HEK293T (cell line): Measurements from ENCODE around the gene SCNN1B.

Experiments used
- CTCF ChIA-PET: fragments of 350-600 bp; formaldehyde crosslinking; extraction: SDS; loops from one replicate; lab custom pipeline; 2021; ENCODE audit warnings: antibody characterized with exemption, inconsistent platforms; lab: Yijun Ruan, JAX
- POLR2A ChIA-PET: fragments of 350-600 bp; formaldehyde crosslinking; extraction: SDS; loops from one replicate; lab custom pipeline; 2020; ENCODE audit warnings: antibody characterized with exemption, inconsistent platforms; lab: Yijun Ruan, JAX
- DNase-seq: peaks from one replicate; pipeline ENCODE4 v3.0.0; 2012; ENCODE audit warnings: mixed read lengths; ENCODE audit errors: extremely low spot score
- ARNT ChIP-seq: fragments of 450-650 bp; IDR thresholded peaks from 2 replicates; pipeline ENCODE4 v1.6.1; 2017; ENCODE audit warnings: mild to moderate bottlenecking
- BHLHE40 ChIP-seq: fragments of 450-650 bp; IDR thresholded peaks from 2 replicates; pipeline ENCODE4 v1.6.1; 2016; ENCODE audit warnings: mild to moderate bottlenecking, moderate library complexity, borderline replicate concordance
- CTBP1 ChIP-seq: fragments of 450-650 bp; IDR thresholded peaks from 2 replicates; pipeline ENCODE4 v1.6.1; 2016; ENCODE audit warnings: borderline replicate concordance
- ELF4 ChIP-seq: fragments of 450-650 bp; IDR thresholded peaks from 2 replicates; pipeline ENCODE4 v1.6.1; 2017; ENCODE audit warnings: antibody characterized with exemption
- FOXA1 ChIP-seq: fragments of 450-650 bp; IDR thresholded peaks from 2 replicates; pipeline ENCODE4 v1.6.1; 2016; ENCODE audit warnings: mild to moderate bottlenecking
- FOXK2 ChIP-seq: fragments of 450-650 bp; IDR thresholded peaks from 2 replicates; pipeline ENCODE4 v1.6.1; 2016; ENCODE audit warnings: mild to moderate bottlenecking
- FOXM1 ChIP-seq: fragments of 450-650 bp; IDR thresholded peaks from 2 replicates; pipeline ENCODE4 v1.6.1; 2017; ENCODE audit warnings: mild to moderate bottlenecking, borderline replicate concordance
- HDGF ChIP-seq: fragments of 450-650 bp; IDR thresholded peaks from 2 replicates; pipeline ENCODE4 v1.6.1; 2017; ENCODE audit warnings: antibody characterized with exemption, borderline replicate concordance
- L3MBTL2 ChIP-seq: fragments of 450-650 bp; conservative IDR thresholded peaks from 2 replicates; pipeline ENCODE4 v1.6.1; 2016; ENCODE audit warnings: mild to moderate bottlenecking
- LEF1 ChIP-seq: fragments of 450-650 bp; IDR thresholded peaks from 2 replicates; pipeline ENCODE4 v1.6.1; 2017; ENCODE audit warnings: mild to moderate bottlenecking, borderline replicate concordance
- NFRKB ChIP-seq: fragments of 450-650 bp; IDR thresholded peaks from 2 replicates; pipeline ENCODE4 v1.6.1; 2016; ENCODE audit warnings: mild to moderate bottlenecking, moderate library complexity
- SP1 ChIP-seq: fragments of 450-650 bp; IDR thresholded peaks from 2 replicates; pipeline ENCODE4 v1.6.1; 2017
- SUZ12 ChIP-seq: fragments of 450-650 bp; IDR thresholded peaks from 2 replicates; pipeline ENCODE4 v1.6.1; 2016; ENCODE audit warnings: mild to moderate bottlenecking
- TARDBP ChIP-seq: fragments of 450-650 bp; IDR thresholded peaks from 2 replicates; pipeline ENCODE4 v1.6.1; 2016
- ZNF384 ChIP-seq: fragments of 450-650 bp; IDR thresholded peaks from 2 replicates; pipeline ENCODE4 v1.6.1; 2016
- TF ChIP-seq, protein P1 (sequence below): fragments of 450-650 bp; IDR thresholded peaks from 2 replicates; pipeline ENCODE4 v1.6.1; 2016

SCNN1B gene

DNA sequence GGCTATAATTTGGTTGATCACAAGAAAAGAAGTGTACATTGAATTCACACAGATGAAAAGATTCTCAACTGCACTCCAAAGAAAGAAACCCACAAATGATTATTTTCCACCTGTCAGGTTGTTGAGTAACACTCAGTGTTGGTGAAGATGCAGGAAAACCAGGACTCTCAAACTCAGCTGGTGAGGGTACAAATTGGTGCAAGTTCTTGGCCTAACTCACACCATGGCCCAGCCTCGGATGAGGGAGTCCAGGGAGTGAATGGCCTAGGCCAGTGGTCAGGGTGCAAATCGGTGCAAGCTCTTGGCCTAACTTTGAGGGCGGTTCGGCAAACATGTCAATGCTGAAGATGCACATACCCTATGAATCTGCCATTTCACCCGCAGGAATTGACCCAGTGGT, 8.6 kb downstream of the SCNN1B start:
- POLR2A ChIA-PET: no interaction called here
- no peak for DNase-seq
- TF ChIP-seq NFRKB: no peak
- CTCF ChIA-PET: no interaction called here

DNA sequence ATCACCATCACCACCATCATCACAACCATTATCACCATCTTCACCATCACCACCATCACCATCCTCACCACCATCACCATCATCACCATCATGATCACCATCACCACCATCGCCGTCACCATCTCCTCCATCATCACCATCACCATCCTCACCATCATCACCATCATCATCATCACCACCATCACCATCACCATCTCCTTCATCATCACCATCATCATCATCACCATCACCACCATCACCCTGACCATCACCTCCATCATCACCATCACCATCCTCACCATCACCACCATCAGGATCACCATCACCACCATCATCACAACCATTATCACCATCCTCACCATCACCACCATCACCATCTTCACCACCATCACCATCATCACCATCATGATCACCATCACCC, 14.1 kb downstream of the SCNN1B start:
- CTCF ChIA-PET: no interaction called here
- POLR2A ChIA-PET: no interaction called here
- TF ChIP-seq BHLHE40: no peak
- TF ChIP-seq SP1: no peak
- TF ChIP-seq L3MBTL2: no peak
- TF ChIP-seq ARNT: no peak
- no peak for TF ChIP-seq LEF1
- no peak for TF ChIP-seq TARDBP
- no peak for TF ChIP-seq FOXA1
- no peak for TF ChIP-seq NFRKB
- TF ChIP-seq FOXK2: no peak
- no peak for TF ChIP-seq ZNF384
- no peak for TF ChIP-seq SUZ12
- no peak for TF ChIP-seq CTBP1
- TF ChIP-seq FOXM1: no peak
- TF ChIP-seq, protein P1, sequence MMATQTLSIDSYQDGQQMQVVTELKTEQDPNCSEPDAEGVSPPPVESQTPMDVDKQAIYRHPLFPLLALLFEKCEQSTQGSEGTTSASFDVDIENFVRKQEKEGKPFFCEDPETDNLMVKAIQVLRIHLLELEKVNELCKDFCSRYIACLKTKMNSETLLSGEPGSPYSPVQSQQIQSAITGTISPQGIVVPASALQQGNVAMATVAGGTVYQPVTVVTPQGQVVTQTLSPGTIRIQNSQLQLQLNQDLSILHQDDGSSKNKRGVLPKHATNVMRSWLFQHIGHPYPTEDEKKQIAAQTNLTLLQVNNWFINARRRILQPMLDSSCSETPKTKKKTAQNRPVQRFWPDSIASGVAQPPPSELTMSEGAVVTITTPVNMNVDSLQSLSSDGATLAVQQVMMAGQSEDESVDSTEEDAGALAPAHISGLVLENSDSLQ: no peak
- TF ChIP-seq ELF4: no peak
- no peak for TF ChIP-seq HDGF
- no peak for DNase-seq

DNA sequence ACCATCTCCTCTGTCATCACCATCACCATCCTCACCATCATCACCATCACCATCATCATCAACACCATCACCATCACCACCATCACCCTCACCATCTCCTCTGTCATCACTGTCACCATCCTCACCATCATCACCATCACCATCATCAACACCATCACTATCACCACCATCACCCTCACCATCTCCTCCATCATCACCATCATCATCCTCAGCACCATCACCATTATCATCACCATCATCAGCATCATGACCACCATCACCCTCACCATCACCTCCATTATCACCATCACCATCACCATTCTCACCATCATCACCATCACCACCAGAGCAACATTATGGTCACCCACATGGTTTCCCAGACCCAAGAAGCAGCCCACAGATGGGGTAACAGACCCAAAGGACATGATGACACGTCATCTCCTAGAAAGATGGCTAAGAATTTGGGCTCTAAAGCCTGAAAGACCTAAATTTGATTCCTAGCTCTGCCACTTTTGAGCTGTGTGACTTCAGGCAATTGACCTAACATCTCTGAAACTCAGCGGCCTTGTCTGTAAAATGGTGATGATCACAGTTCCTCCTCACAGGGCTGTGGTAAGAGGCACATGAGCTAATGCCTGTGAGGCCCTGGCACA, 14.6 kb downstream of the SCNN1B start:
- ChIA-PET CTCF (no interaction called here), POLR2A (no interaction called here)
- DNase-seq: no peak
- TF ChIP-seq SUZ12 (no peak), HDGF (no peak), FOXM1 (no peak), ZNF384 (no peak), ARNT (no peak), L3MBTL2 (no peak), NFRKB (no peak)

DNA sequence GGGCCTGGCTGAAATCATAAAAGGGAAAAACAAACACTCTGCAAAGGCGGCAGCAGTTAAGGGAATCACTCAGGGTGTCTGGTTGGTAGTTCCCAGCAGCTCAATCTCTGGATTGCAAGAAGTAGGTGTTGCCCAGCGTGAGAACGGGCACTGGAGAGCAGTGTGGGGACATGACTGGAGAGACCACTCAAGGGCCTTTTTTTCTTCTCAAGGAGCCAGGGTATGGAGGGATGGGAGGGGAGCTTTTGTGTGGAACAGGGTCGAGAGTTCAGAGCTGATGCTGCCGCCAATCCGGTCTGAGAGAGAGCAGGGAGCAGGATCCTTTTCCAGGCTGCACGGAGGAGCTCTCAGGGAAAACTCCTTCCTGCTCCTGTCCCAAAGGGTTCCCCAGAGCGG, 15.2 kb downstream of the SCNN1B start:
- no peak for DNase-seq
- ChIA-PET CTCF (no interaction called here), POLR2A (no interaction called here)
- TF ChIP-seq FOXK2 (no peak), CTBP1 (no peak), NFRKB (no peak), HDGF (no peak), ZNF384 (no peak), FOXM1 (no peak), SUZ12 (no peak)
- TF ChIP-seq, protein P1: no peak

DNA sequence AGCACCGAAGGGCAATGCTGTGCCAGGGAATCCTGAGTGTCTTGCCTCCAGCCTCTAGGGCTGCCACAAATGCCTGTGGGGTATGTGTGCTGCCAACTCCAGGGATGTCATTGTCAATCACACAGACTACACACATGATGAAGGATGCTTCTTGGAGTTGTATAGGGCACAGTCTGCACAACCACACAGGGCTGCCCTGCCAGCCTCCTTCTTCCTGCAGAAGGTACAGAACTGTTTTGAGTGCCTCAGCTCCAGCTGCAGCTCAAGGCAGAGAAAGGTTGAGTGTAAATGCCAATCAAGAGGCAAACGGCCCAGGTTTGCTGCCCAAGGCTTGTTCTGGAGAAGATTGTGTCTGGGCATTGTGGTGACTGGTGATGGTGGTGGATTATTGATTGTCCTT, 15.6 kb downstream of the SCNN1B start:
- POLR2A ChIA-PET: no interaction called here
- CTCF ChIA-PET: no interaction called here
- DNase-seq: no peak
- TF ChIP-seq BHLHE40 (no peak), FOXK2 (no peak), TARDBP (no peak), HDGF (no peak), ARNT (no peak), SUZ12 (no peak), FOXM1 (no peak), NFRKB (no peak), FOXA1 (no peak), SP1 (no peak), ELF4 (no peak), ZNF384 (no peak), CTBP1 (no peak), LEF1 (no peak), L3MBTL2 (no peak)
- TF ChIP-seq, protein P1: no peak

DNA sequence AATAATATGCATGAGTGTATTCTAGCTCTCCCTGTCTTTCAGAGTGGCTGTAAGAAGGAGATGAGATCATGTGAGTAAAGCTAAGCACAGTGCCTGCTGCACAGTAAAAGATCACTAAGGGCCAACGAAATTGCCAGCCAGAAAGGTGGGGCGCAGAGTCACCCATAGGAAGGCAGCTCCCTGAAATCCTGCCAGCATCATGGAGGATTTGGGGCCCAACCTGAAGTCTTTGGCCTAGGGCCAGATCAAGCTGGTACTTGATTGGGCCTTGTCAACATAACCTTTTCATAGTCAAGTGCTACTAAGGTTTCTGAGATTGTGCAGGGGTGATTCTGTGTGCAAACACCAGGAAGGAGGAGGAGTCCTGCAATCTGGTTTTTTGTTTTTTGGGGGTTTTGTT, 16.5 kb downstream of the SCNN1B start:
- TF ChIP-seq TARDBP (no peak), ELF4 (no peak), ARNT (no peak), NFRKB (no peak), HDGF (no peak), FOXK2 (no peak), BHLHE40 (no peak), ZNF384 (no peak), LEF1 (no peak), FOXA1 (no peak), FOXM1 (no peak), L3MBTL2 (no peak), SP1 (no peak)
- CTCF ChIA-PET: no interaction called here
- POLR2A ChIA-PET: no interaction called here
- DNase-seq: no peak

DNA sequence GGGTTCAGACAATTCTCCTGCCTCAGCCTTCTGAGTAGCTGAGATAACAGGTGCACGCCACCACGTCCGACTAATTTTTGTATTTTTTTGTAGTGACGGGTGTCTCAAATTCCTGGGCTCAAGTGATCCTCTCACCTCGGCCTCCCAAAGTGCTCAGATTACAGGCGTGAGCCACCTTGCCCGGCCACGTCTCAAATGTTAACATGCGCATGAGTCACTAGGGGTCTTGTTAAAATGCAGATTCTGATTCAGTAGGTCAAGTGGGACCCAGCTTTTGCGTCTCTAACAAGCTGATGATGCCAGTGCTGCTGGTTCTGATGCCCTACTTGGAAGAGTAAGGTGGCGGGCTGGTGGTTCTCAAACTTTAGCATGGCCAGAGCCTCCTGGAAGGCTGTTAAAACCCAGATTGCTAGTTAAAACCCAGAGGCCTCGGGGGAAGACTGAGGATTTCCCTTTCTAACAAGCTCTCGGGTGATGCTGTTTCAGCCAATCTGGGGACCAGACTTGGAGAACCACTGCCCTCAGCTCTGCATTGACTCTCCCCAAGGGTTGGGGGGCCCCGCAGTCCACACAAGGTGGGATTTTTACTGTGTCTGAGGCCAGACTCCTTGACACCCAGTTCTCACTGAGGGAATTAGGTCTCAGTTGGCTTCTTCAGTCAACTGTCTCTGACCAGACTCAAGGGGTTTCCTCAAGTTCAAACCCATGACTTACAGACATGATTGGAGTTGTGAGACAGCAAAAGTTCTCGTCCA, 17.9 kb downstream of the SCNN1B start:
- CTCF ChIA-PET: interaction anchor here (0.6 to 0.8 kb wide), 3 partner anchors 46 to 116 kb away, joined by 3 to 4 read pairs (median 4); no protein-coding TSS in a partner anchor
- no peak for TF ChIP-seq FOXM1
- TF ChIP-seq L3MBTL2: no peak
- TF ChIP-seq BHLHE40: no peak
- TF ChIP-seq NFRKB: no peak
- no peak for TF ChIP-seq ARNT
- TF ChIP-seq FOXA1: no peak
- no peak for TF ChIP-seq LEF1
- no peak for TF ChIP-seq CTBP1
- TF ChIP-seq SP1: no peak
- TF ChIP-seq, protein P1: no peak
- no peak for TF ChIP-seq SUZ12
- TF ChIP-seq FOXK2: no peak
- TF ChIP-seq HDGF: no peak
- no peak for TF ChIP-seq TARDBP
- POLR2A ChIA-PET: no interaction called here
- no peak for DNase-seq
